ENCODE data around the gene TDRD7.

TDRD7 gene

DNA sequence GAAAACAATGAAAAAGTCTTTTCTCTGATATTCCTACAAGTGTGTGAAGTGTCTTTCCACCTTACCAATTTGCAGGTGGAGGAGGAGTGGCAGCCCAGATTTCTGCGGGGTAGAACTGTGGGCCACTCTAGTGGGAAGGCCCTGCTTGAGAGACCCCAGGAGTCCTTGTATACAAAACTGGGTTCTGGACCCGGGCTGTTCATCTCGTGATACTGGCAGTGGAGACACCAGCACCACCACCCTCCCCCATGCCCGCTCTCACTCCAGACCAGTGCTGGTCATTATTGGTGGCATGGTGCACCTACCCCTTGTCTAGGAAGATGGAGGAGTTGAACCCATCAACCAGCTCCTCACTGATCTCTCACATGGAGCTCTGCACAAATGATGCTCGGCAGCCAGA, 16.2 kb upstream of the TDRD7 start:
- H3K27ac ChIP-seq (ENCODE audit: low read depth, low read length) = no peak overlapping the region
- H3K79me2 ChIP-seq (ENCODE audit: control insufficient read depth, insufficient read depth, low read length, poor library complexity) = no peaks in the 10 kb centered on the region
- no peak for DNase-seq
- H2AK5ac ChIP-seq (ENCODE audit: low read length) = no peak overlapping the region
- H3K23ac ChIP-seq (ENCODE audit: low read length) = no peak overlapping the region
- no peak overlapping the region for H2AFZ ChIP-seq (ENCODE audit: insufficient read depth, low read length, poor library complexity)
- H2BK5ac ChIP-seq (ENCODE audit: low read depth, low read length, poor library complexity) = no peak overlapping the region
- no peaks in the 10 kb centered on the region for H3K4me1 ChIP-seq (ENCODE audit: control insufficient read depth in 1 of 2, insufficient read depth in 2 of 2, low read length in 2 of 2)
- H3K27me3 ChIP-seq (ENCODE audit: insufficient read depth, low read length) = no peaks in the 10 kb centered on the region
- H3K9me3 ChIP-seq (ENCODE audit: insufficient read depth, low read depth, low read length) = peaks cover 4% of the 10 kb centered on the region
- no peak overlapping the region for H3K4ac ChIP-seq (ENCODE audit: low read depth, low read length)
- H3K79me1 ChIP-seq (ENCODE audit: low read length) = no peaks in the 10 kb centered on the region
- H2BK12ac ChIP-seq (ENCODE audit: low read length) = no peak overlapping the region
- H3K4me2 ChIP-seq (ENCODE audit: low read length) = no peak overlapping the region
- H2BK120ac ChIP-seq (ENCODE audit: insufficient read depth, low read length, poor library complexity) = no peak overlapping the region
- no peak overlapping the region for H3K9ac ChIP-seq (ENCODE audit: low read length)
- H3K18ac ChIP-seq (ENCODE audit: low read length) = no peak overlapping the region
- no peak overlapping the region for H3K14ac ChIP-seq (ENCODE audit: low read length)
- H4K8ac ChIP-seq (ENCODE audit: low read depth, low read length) = no peak overlapping the region
- no CpG with 5 or more reads among the region's 5 CpGs for WGBS (ENCODE audit: extremely low coverage, insufficient coverage, insufficient read length)
- no peak overlapping the region for H4K12ac ChIP-seq (ENCODE audit: low read depth, low read length)
- no peak overlapping the region for H4K91ac ChIP-seq (ENCODE audit: low read depth, low read length)
- no peak overlapping the region for H3K4me3 ChIP-seq (ENCODE audit: low read depth, low read length)
- H3K36me3 ChIP-seq (ENCODE audit: control insufficient read depth in 1 of 2, insufficient read depth in 2 of 2, low read length in 2 of 2) = no peaks in the 10 kb centered on the region

DNA sequence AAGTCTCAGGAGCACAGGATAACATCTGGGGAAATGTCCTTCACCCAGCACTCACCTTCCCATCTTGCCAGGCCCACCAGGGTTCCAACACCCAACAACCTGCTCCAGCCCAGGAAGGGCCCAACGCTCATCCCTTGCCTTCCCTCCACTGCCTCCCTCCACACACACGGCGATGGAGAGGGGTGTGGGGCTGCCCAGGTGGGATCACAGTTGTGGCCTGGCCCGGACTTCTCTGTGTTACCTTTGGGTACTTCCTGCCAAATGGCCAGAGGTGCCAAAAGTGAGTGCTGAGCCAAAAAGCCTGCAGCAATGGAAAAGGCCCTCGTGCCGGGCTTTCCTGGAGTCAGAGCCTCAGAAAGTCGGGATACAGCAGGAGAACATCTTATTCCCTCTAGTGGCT, 15.6 kb upstream of the TDRD7 start:
- no peaks in the 10 kb centered on the region for H3K36me3 ChIP-seq (ENCODE audit: control insufficient read depth in 1 of 2, insufficient read depth in 2 of 2, low read length in 2 of 2)
- no peak for DNase-seq
- H4K12ac ChIP-seq (ENCODE audit: low read depth, low read length) = no peak overlapping the region
- H3K9me3 ChIP-seq (ENCODE audit: insufficient read depth, low read depth, low read length) = peaks cover 6% of the 10 kb centered on the region
- H2BK5ac ChIP-seq (ENCODE audit: low read depth, low read length, poor library complexity) = no peak overlapping the region
- no peak overlapping the region for H3K4ac ChIP-seq (ENCODE audit: low read depth, low read length)
- H2AK5ac ChIP-seq (ENCODE audit: low read length) = no peak overlapping the region
- no peak overlapping the region for H4K8ac ChIP-seq (ENCODE audit: low read depth, low read length)
- no peak overlapping the region for H2BK12ac ChIP-seq (ENCODE audit: low read length)
- H3K27ac ChIP-seq (ENCODE audit: low read depth, low read length) = no peak overlapping the region
- no peak overlapping the region for H3K14ac ChIP-seq (ENCODE audit: low read length)
- H3K4me3 ChIP-seq (ENCODE audit: low read depth, low read length) = no peak overlapping the region
- no peaks in the 10 kb centered on the region for H3K27me3 ChIP-seq (ENCODE audit: insufficient read depth, low read length)
- H3K23ac ChIP-seq (ENCODE audit: low read length) = no peak overlapping the region
- no peak overlapping the region for H3K4me2 ChIP-seq (ENCODE audit: low read length)
- H3K18ac ChIP-seq (ENCODE audit: low read length) = no peak overlapping the region
- no peaks in the 10 kb centered on the region for H3K79me2 ChIP-seq (ENCODE audit: control insufficient read depth, insufficient read depth, low read length, poor library complexity)
- WGBS (ENCODE audit: extremely low coverage, insufficient coverage, insufficient read length) = no CpG with 5 or more reads among the region's 7 CpGs
- no peaks in the 10 kb centered on the region for H3K4me1 ChIP-seq (ENCODE audit: control insufficient read depth in 1 of 2, insufficient read depth in 2 of 2, low read length in 2 of 2)
- no peak overlapping the region for H4K91ac ChIP-seq (ENCODE audit: low read depth, low read length)
- H3K79me1 ChIP-seq (ENCODE audit: low read length) = no peaks in the 10 kb centered on the region
- H2BK120ac ChIP-seq (ENCODE audit: insufficient read depth, low read length, poor library complexity) = no peak overlapping the region
- H2AFZ ChIP-seq (ENCODE audit: insufficient read depth, low read length, poor library complexity) = no peak overlapping the region
- no peak overlapping the region for H3K9ac ChIP-seq (ENCODE audit: low read length)

DNA sequence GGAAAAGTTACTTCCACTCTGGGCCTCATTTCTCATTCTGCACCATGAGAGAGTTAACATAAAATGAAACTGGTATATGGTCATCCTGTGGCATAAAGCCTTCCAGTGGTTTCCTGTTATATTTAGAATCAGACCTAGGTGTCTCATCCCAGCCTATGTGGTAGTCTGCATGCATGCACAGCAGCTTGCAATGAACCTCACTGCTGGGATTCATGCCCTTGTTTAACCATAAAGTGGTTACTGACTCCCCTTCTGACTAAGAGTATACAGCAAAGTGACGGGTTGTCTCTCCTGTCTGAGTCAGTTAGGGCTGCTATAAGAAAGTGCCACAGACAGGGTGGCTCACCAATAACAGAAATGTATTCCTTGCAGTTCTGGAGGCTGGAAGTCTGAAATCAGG, 14.7 kb upstream of the TDRD7 start:
- no peak overlapping the region for H3K4me3 ChIP-seq (ENCODE audit: low read depth, low read length)
- no peak overlapping the region for H4K8ac ChIP-seq (ENCODE audit: low read depth, low read length)
- H2BK120ac ChIP-seq (ENCODE audit: insufficient read depth, low read length, poor library complexity) = no peak overlapping the region
- no peak overlapping the region for H2AK5ac ChIP-seq (ENCODE audit: low read length)
- no peak overlapping the region for H3K4me2 ChIP-seq (ENCODE audit: low read length)
- H2BK5ac ChIP-seq (ENCODE audit: low read depth, low read length, poor library complexity) = no peak overlapping the region
- H3K4ac ChIP-seq (ENCODE audit: low read depth, low read length) = no peak overlapping the region
- H3K27me3 ChIP-seq (ENCODE audit: insufficient read depth, low read length) = no peaks in the 10 kb centered on the region
- no peak for DNase-seq
- H3K27ac ChIP-seq (ENCODE audit: low read depth, low read length) = no peak overlapping the region
- no peaks in the 10 kb centered on the region for H3K79me2 ChIP-seq (ENCODE audit: control insufficient read depth, insufficient read depth, low read length, poor library complexity)
- no peak overlapping the region for H2BK12ac ChIP-seq (ENCODE audit: low read length)
- no peak overlapping the region for H4K91ac ChIP-seq (ENCODE audit: low read depth, low read length)
- no peaks in the 10 kb centered on the region for H3K79me1 ChIP-seq (ENCODE audit: low read length)
- H3K9me3 ChIP-seq (ENCODE audit: insufficient read depth, low read depth, low read length) = peaks cover 4% of the 10 kb centered on the region
- H4K12ac ChIP-seq (ENCODE audit: low read depth, low read length) = no peak overlapping the region
- H3K23ac ChIP-seq (ENCODE audit: low read length) = no peak overlapping the region
- no peak overlapping the region for H3K18ac ChIP-seq (ENCODE audit: low read length)
- no peak overlapping the region for H3K14ac ChIP-seq (ENCODE audit: low read length)
- no peak overlapping the region for H2AFZ ChIP-seq (ENCODE audit: insufficient read depth, low read length, poor library complexity)
- H3K36me3 ChIP-seq (ENCODE audit: control insufficient read depth in 1 of 2, insufficient read depth in 2 of 2, low read length in 2 of 2) = no peaks in the 10 kb centered on the region
- WGBS (ENCODE audit: extremely low coverage, insufficient coverage, insufficient read length) = no CpG with 5 or more reads among the region's 1 CpG
- H3K9ac ChIP-seq (ENCODE audit: low read length) = no peak overlapping the region
- H3K4me1 ChIP-seq (ENCODE audit: control insufficient read depth in 1 of 2, insufficient read depth in 2 of 2, low read length in 2 of 2) = no peaks in the 10 kb centered on the region

DNA sequence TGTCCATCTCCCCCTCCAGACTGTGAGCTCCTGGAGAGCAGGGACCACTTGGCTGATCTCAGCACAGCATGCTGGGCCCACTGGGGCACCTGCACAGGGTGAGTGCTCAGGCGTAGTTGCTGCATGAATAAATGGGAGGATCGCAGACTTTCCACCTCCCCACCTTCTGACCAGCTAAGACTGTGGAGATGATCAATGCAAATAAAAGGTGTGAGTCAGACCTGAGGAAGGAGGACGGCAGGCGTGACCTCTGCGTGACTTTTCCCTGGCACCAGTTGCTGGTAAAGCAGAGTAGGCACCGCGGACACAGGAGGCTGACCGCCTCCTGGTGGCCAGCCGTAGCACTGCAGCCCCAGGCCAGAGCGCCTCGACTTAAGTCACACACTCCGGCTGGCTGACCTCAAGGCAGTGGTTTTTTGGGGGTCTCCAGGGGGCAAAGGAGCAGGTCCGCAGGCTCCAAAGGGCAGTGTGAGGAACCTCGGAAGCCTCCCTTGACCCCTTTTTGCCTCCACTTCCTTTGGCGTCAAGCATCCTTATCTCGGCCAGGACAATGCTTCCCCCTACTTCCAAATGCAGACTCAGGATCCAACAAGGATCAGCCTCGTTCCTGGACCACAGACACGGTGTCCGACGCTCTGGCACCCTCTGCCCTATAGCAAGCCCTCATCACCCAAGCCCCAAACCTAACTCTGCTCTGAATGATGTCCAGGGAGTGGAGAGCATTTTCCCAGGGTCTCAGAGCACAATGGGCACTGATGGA, 12.7 kb upstream of the TDRD7 start:
- Histone ChIP-seq H4K12ac (ENCODE audit: low read depth, low read length) (no peak overlapping the region), H3K9me3 (ENCODE audit: insufficient read depth, low read depth, low read length) (peaks cover 4% of the 10 kb centered on the region), H3K4me3 (ENCODE audit: low read depth, low read length) (no peak overlapping the region), H3K9ac (ENCODE audit: low read length) (no peak overlapping the region), H2BK12ac (ENCODE audit: low read length) (no peak overlapping the region), H3K79me1 (ENCODE audit: low read length) (no peaks in the 10 kb centered on the region), H3K27me3 (ENCODE audit: insufficient read depth, low read length) (no peaks in the 10 kb centered on the region), H2BK5ac (ENCODE audit: low read depth, low read length, poor library complexity) (no peak overlapping the region), H2BK120ac (ENCODE audit: insufficient read depth, low read length, poor library complexity) (no peak overlapping the region), H3K4me2 (ENCODE audit: low read length) (no peak overlapping the region), H3K18ac (ENCODE audit: low read length) (no peak overlapping the region), H3K4me1 (ENCODE audit: control insufficient read depth in 1 of 2, insufficient read depth in 2 of 2, low read length in 2 of 2) (no peaks in the 10 kb centered on the region), H3K14ac (ENCODE audit: low read length) (no peak overlapping the region), H2AK5ac (ENCODE audit: low read length) (no peak overlapping the region), H3K79me2 (ENCODE audit: control insufficient read depth, insufficient read depth, low read length, poor library complexity) (no peaks in the 10 kb centered on the region), H4K91ac (ENCODE audit: low read depth, low read length) (no peak overlapping the region), H3K4ac (ENCODE audit: low read depth, low read length) (no peak overlapping the region), H4K8ac (ENCODE audit: low read depth, low read length) (no peak overlapping the region), H3K23ac (ENCODE audit: low read length) (no peak overlapping the region), H2AFZ (ENCODE audit: insufficient read depth, low read length, poor library complexity) (no peak overlapping the region), H3K27ac (ENCODE audit: low read depth, low read length) (no peak overlapping the region), H3K36me3 (ENCODE audit: control insufficient read depth in 1 of 2, insufficient read depth in 2 of 2, low read length in 2 of 2) (no peaks in the 10 kb centered on the region)
- DNase-seq = peak; percentile 68 to 86
- WGBS (ENCODE audit: extremely low coverage, insufficient coverage, insufficient read length) = no CpG with 5 or more reads among the region's 20 CpGs

Data from trophoblast cell (in vitro differentiated cells and primary cell).